Measurements from ENCODE around the gene VPS18.

The VPS18 gene

GRCh38 chr15:40856746-40857145, 37.5 kb upstream of the VPS18 start:
- WGBS (ENCODE audit: extremely low coverage, insufficient coverage, insufficient read length), result no CpG with 5 or more reads among the region's 8 CpGs
- peaks cover 12 to 13% of the 10 kb centered on the region in 2 experiments for H3K4me1 ChIP-seq (ENCODE audit: control insufficient read depth in 1 of 2, insufficient read depth in 2 of 2, low read length in 2 of 2)
- peaks cover 7% of the 10 kb centered on the region for H3K79me1 ChIP-seq (ENCODE audit: low read length)
- peak overlapping the region; percentile 42 for H2BK12ac ChIP-seq (ENCODE audit: low read length)
- no peaks in the 10 kb centered on the region for H3K27me3 ChIP-seq (ENCODE audit: insufficient read depth, low read length)
- no peak overlapping the region for H3K23ac ChIP-seq (ENCODE audit: low read length)
- no peak for DNase-seq
- peak overlapping the region; percentile 65 for H2BK5ac ChIP-seq (ENCODE audit: low read depth, low read length, poor library complexity)
- H4K91ac ChIP-seq (ENCODE audit: low read depth, low read length), result peak overlapping the region; percentile 77
- no peak overlapping the region for H3K4me2 ChIP-seq (ENCODE audit: low read length)
- no peak overlapping the region for H2AFZ ChIP-seq (ENCODE audit: insufficient read depth, low read length, poor library complexity)
- H3K14ac ChIP-seq (ENCODE audit: low read length), result peak overlapping the region; percentile 56
- no peak overlapping the region for H3K4me3 ChIP-seq (ENCODE audit: low read depth, low read length)
- H3K79me2 ChIP-seq (ENCODE audit: control insufficient read depth, insufficient read depth, low read length, poor library complexity), result no peaks in the 10 kb centered on the region
- peak overlapping the region; percentile 39 for H3K18ac ChIP-seq (ENCODE audit: low read length)
- H3K9ac ChIP-seq (ENCODE audit: low read length), result no peak overlapping the region
- peak overlapping the region; percentile 82 for H3K27ac ChIP-seq (ENCODE audit: low read depth, low read length)
- H3K9me3 ChIP-seq (ENCODE audit: insufficient read depth, low read depth, low read length), result no peaks in the 10 kb centered on the region
- H2BK120ac ChIP-seq (ENCODE audit: insufficient read depth, low read length, poor library complexity), result peak overlapping the region; percentile 59
- peak overlapping the region; percentile 45 for H4K12ac ChIP-seq (ENCODE audit: low read depth, low read length)
- H3K36me3 ChIP-seq (ENCODE audit: control insufficient read depth in 1 of 2, insufficient read depth in 2 of 2, low read length in 2 of 2), result peaks cover 50 to 54% of the 10 kb centered on the region in 2 experiments
- H4K8ac ChIP-seq (ENCODE audit: low read depth, low read length), result peak overlapping the region; percentile 72
- H2AK5ac ChIP-seq (ENCODE audit: low read length), result peak overlapping the region; percentile 39
- H3K4ac ChIP-seq (ENCODE audit: low read depth, low read length), result peak overlapping the region; percentile 21

GRCh38 chr15:40857601-40858341, 36.5 kb upstream of the VPS18 start:
- peak overlapping the region; percentile 6 for H2BK12ac ChIP-seq (ENCODE audit: low read length)
- H4K91ac ChIP-seq (ENCODE audit: low read depth, low read length), result peak overlapping the region; percentile 19
- peaks cover 7% of the 10 kb centered on the region for H3K79me1 ChIP-seq (ENCODE audit: low read length)
- peak overlapping the region; percentile 30 for H2AK5ac ChIP-seq (ENCODE audit: low read length)
- peak; percentile 91 to 97 for DNase-seq
- no peaks in the 10 kb centered on the region for H3K9me3 ChIP-seq (ENCODE audit: insufficient read depth, low read depth, low read length)
- H3K36me3 ChIP-seq (ENCODE audit: control insufficient read depth in 1 of 2, insufficient read depth in 2 of 2, low read length in 2 of 2), result peaks cover 48 to 50% of the 10 kb centered on the region in 2 experiments
- H3K4me1 ChIP-seq (ENCODE audit: control insufficient read depth in 1 of 2, insufficient read depth in 2 of 2, low read length in 2 of 2), result peaks cover 12 to 13% of the 10 kb centered on the region in 2 experiments
- no peak overlapping the region for H2AFZ ChIP-seq (ENCODE audit: insufficient read depth, low read length, poor library complexity)
- H3K23ac ChIP-seq (ENCODE audit: low read length), result no peak overlapping the region
- peak overlapping the region; percentile 73 for H4K12ac ChIP-seq (ENCODE audit: low read depth, low read length)
- peak overlapping the region; percentile 82 for H3K27ac ChIP-seq (ENCODE audit: low read depth, low read length)
- H4K8ac ChIP-seq (ENCODE audit: low read depth, low read length), result peak overlapping the region; percentile 72
- no peak overlapping the region for H3K14ac ChIP-seq (ENCODE audit: low read length)
- no CpG with 5 or more reads among the region's 15 CpGs for WGBS (ENCODE audit: extremely low coverage, insufficient coverage, insufficient read length)
- no peak overlapping the region for H3K4me3 ChIP-seq (ENCODE audit: low read depth, low read length)
- no peak overlapping the region for H2BK120ac ChIP-seq (ENCODE audit: insufficient read depth, low read length, poor library complexity)
- peak overlapping the region; percentile 9 for H3K4me2 ChIP-seq (ENCODE audit: low read length)
- H2BK5ac ChIP-seq (ENCODE audit: low read depth, low read length, poor library complexity), result peak overlapping the region; percentile 9
- H3K9ac ChIP-seq (ENCODE audit: low read length), result no peak overlapping the region
- H3K27me3 ChIP-seq (ENCODE audit: insufficient read depth, low read length), result no peaks in the 10 kb centered on the region
- peak overlapping the region; percentile 4 for H3K4ac ChIP-seq (ENCODE audit: low read depth, low read length)
- H3K79me2 ChIP-seq (ENCODE audit: control insufficient read depth, insufficient read depth, low read length, poor library complexity), result no peaks in the 10 kb centered on the region
- H3K18ac ChIP-seq (ENCODE audit: low read length), result peak overlapping the region; percentile 39

GRCh38 chr15:40858706-40859105, 35.5 kb upstream of the VPS18 start:
- no peak for DNase-seq
- Histone ChIP-seq H3K4ac (ENCODE audit: low read depth, low read length) (no peak overlapping the region), H3K23ac (ENCODE audit: low read length) (no peak overlapping the region), H2AFZ (ENCODE audit: insufficient read depth, low read length, poor library complexity) (no peak overlapping the region), H2BK12ac (ENCODE audit: low read length) (peak overlapping the region; percentile 6), H3K79me1 (ENCODE audit: low read length) (peaks cover 7% of the 10 kb centered on the region), H2BK120ac (ENCODE audit: insufficient read depth, low read length, poor library complexity) (no peak overlapping the region), H4K91ac (ENCODE audit: low read depth, low read length) (no peak overlapping the region), H3K9me3 (ENCODE audit: insufficient read depth, low read depth, low read length) (no peaks in the 10 kb centered on the region), H3K9ac (ENCODE audit: low read length) (no peak overlapping the region), H3K79me2 (ENCODE audit: control insufficient read depth, insufficient read depth, low read length, poor library complexity) (no peaks in the 10 kb centered on the region), H3K27ac (ENCODE audit: low read depth, low read length) (no peak overlapping the region), H2BK5ac (ENCODE audit: low read depth, low read length, poor library complexity) (no peak overlapping the region), H3K36me3 (ENCODE audit: control insufficient read depth in 1 of 2, insufficient read depth in 2 of 2, low read length in 2 of 2) (peaks cover 39 to 40% of the 10 kb centered on the region in 2 experiments), H2AK5ac (ENCODE audit: low read length) (no peak overlapping the region), H3K4me3 (ENCODE audit: low read depth, low read length) (no peak overlapping the region), H3K14ac (ENCODE audit: low read length) (no peak overlapping the region), H3K27me3 (ENCODE audit: insufficient read depth, low read length) (no peaks in the 10 kb centered on the region), H4K12ac (ENCODE audit: low read depth, low read length) (no peak overlapping the region), H4K8ac (ENCODE audit: low read depth, low read length) (no peak overlapping the region), H3K4me2 (ENCODE audit: low read length) (no peak overlapping the region), H3K4me1 (ENCODE audit: control insufficient read depth in 1 of 2, insufficient read depth in 2 of 2, low read length in 2 of 2) (peaks cover 12 to 13% of the 10 kb centered on the region in 2 experiments), H3K18ac (ENCODE audit: low read length) (no peak overlapping the region)
- no CpG with 5 or more reads among the region's 10 CpGs for WGBS (ENCODE audit: extremely low coverage, insufficient coverage, insufficient read length)

GRCh38 chr15:40859206-40859851, 34.9 kb upstream of the VPS18 start:
- Histone ChIP-seq H3K4ac (ENCODE audit: low read depth, low read length) (no peak overlapping the region), H2BK12ac (ENCODE audit: low read length) (no peak overlapping the region), H4K12ac (ENCODE audit: low read depth, low read length) (no peak overlapping the region), H3K14ac (ENCODE audit: low read length) (no peak overlapping the region), H3K79me2 (ENCODE audit: control insufficient read depth, insufficient read depth, low read length, poor library complexity) (no peaks in the 10 kb centered on the region), H3K9ac (ENCODE audit: low read length) (no peak overlapping the region), H2AFZ (ENCODE audit: insufficient read depth, low read length, poor library complexity) (no peak overlapping the region), H3K79me1 (ENCODE audit: low read length) (peaks cover 7% of the 10 kb centered on the region), H2BK5ac (ENCODE audit: low read depth, low read length, poor library complexity) (no peak overlapping the region), H3K4me3 (ENCODE audit: low read depth, low read length) (no peak overlapping the region), H3K4me1 (ENCODE audit: control insufficient read depth in 1 of 2, insufficient read depth in 2 of 2, low read length in 2 of 2) (peaks cover 12 to 13% of the 10 kb centered on the region in 2 experiments), H3K36me3 (ENCODE audit: control insufficient read depth in 1 of 2, insufficient read depth in 2 of 2, low read length in 2 of 2) (peaks cover 32 to 34% of the 10 kb centered on the region in 2 experiments), H3K23ac (ENCODE audit: low read length) (no peak overlapping the region), H3K27me3 (ENCODE audit: insufficient read depth, low read length) (no peaks in the 10 kb centered on the region), H4K91ac (ENCODE audit: low read depth, low read length) (no peak overlapping the region), H3K18ac (ENCODE audit: low read length) (no peak overlapping the region), H3K27ac (ENCODE audit: low read depth, low read length) (no peak overlapping the region), H4K8ac (ENCODE audit: low read depth, low read length) (no peak overlapping the region), H3K4me2 (ENCODE audit: low read length) (no peak overlapping the region), H2AK5ac (ENCODE audit: low read length) (no peak overlapping the region), H3K9me3 (ENCODE audit: insufficient read depth, low read depth, low read length) (no peaks in the 10 kb centered on the region), H2BK120ac (ENCODE audit: insufficient read depth, low read length, poor library complexity) (no peak overlapping the region)
- DNase-seq, result peak; percentile 80 to 88
- no CpG with 5 or more reads among the region's 18 CpGs for WGBS (ENCODE audit: extremely low coverage, insufficient coverage, insufficient read length)
